NCI-H460 (cell line): ENCODE data around the gene ETV5. TPM values are rescaled to one million over a fixed set of nuclear protein-coding genes. Genes with fewer than 3 reads are reported as not detected.

Experiments
- DNase-seq: peaks from one replicate; pipeline ENCODE4 v3.0.0-alpha.2; 2016; ENCODE audit warnings: low read depth; ENCODE audit errors: extremely low read depth
- total RNA-seq: library from RNA; depleted of rRNA; stranded (reverse); fragments of >200 nt; shearing (Covaris generic); gene quantifications from 2 replicates; pipeline ENCODE4 v1.2.3, GENCODE V29; 2014

ETV5 gene
- total RNA-seq, 1 experiment from 2014 or later = 52.3 TPM

DNA sequence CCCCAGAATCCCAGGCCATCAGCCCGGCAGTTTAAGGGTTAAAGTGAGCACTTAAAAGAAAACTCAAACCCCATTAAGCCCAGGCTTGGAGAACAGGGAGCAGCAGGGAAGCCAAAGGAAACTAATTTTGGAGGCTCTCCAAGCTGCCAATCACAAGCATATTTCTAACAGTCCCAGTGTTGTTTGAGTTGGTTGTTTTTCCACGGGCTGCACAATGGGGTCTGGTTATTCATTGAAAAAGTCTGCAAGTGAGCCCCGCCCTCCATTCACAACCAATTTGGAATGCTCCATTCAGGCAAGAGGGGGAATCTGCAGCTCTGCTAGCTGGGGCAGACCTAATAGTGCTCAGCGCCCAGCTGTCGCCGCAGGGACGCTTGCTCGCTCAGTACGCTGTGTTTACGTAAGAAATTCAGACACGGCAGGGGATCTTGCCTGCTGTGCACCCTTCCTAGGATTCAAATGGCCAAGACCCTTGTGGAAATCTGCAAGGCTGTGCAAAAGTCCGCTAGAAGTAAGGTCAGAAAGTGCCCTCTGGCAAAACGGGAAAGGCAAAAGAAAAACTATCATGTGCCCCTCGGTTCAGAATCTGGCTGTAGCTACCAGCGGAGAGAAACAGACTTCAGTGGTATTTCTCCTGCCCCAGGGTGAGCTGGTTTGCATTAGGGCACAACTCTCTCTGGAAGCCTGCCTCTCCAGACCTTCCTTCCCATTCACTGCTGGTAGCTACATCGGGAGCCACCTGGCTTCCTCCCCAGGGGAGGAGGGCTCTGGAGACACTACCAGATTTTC is 11.0 kb downstream of the ETV5 start:
- peak; percentile 26 for DNase-seq

DNA sequence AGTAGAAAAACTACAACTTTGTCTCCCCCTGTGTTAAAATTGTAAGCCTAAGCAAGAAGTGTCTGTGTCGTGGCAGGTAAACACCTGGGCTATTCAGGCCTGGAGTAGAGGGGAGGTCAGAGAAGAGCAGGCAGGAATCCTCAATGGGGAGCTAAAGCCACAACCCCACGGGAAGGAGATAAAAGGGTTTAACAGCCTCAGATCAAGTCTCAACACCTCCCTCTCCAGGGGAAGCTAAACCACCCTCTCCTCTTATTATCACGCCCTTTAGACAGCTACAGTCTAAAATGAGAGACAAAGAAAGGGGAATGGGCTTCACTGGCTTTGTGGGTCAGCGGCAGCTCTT is 11.6 kb downstream of the ETV5 start:
- no peak for DNase-seq

DNA sequence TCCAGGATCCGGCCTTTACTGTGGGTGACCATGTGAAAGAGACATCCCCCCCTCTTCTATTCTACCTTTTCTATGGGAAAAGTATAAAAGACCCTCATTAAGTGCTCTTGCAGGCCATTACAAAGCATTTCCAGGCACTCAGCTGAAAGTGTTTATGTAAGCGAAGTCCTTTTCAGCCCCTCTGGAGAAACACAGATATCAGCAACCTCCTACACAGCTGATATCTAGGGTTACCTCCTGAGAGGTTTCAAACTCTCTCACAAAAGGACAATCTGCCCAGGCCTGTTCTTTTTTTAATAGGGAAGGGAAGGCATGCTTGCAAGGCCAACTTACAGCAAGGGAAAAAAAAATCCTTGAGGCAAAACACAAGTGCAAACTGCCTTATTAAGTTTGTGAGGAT is 12.6 kb downstream of the ETV5 start:
- no peak for DNase-seq

DNA sequence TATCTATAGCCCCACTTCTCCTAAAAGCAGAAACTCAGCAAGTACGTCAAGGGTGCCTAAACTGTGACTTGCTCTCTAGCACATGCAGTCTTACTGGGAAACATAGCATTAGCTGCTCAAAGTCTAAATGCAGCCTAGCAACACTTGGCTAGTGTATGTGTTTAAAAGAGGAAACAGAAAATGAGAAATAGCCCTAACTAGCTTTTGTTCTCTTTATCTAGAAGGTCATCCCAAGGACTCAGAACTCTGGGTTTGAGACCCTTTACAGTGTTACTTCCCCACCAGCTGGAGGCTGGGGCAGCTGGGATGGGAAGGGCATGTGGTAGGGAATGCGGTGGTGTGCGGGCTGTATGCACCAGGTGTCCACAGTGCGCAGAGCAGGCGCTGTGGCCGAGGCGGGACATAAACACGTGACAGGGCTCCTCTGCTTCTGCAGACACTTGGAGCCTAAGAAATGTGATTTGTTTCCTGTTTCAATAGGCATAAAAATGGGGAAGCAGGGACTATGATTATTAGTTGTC is 13.3 kb downstream of the ETV5 start:
- DNase-seq = no peak

DNA sequence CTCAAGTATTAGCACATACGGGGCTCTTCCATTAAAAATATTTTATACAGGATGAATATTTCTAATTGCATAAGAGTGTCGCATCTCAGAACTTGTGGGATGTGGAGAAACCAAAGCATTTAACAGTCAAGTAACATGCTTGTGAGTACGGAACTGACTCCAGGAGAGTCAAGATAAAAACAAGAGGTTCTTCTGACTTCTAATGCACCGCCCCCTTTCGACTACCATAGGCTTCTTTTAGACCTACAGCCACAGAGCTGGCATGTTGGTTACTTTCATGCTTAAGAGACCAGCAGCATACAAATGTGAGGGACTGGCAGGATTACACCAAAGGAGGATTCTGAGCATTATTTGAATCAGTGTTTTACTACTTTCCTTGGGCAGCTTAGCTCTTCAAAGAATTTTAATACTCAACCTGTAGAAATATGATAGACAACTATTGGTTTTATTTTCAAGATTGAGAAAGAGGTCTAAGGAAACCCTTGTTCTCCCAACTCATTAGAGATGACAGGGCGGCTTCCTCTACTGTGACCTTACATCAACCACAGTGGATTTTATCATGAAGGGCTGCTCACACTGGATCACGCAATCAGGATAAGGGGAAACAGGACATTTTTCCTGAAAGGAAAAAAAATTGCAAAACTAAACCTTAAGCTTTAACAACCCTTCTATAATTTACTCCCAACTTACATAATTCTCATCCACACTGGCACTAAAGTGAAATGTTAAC is 14.0 kb downstream of the ETV5 start:
- DNase-seq = no peak

DNA sequence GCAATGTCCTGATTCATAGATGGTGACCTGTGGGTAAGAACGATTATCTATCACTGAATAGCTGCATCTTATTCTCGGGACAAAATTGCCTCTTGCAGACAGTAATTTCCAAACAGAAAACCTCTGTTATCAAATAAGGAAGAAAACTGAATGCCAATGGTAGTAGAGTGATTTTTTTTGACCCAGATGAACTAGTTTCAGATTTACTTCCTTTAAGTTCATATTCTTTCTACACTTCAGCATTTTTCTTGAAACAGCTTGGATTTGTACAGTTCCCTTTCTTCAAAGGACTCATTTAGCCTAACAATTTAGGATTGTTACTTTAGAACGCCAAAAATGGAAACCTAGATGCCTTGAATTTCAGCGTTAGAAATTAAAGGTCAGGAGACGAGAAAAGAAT is 14.6 kb downstream of the ETV5 start:
- DNase-seq = no peak

DNA sequence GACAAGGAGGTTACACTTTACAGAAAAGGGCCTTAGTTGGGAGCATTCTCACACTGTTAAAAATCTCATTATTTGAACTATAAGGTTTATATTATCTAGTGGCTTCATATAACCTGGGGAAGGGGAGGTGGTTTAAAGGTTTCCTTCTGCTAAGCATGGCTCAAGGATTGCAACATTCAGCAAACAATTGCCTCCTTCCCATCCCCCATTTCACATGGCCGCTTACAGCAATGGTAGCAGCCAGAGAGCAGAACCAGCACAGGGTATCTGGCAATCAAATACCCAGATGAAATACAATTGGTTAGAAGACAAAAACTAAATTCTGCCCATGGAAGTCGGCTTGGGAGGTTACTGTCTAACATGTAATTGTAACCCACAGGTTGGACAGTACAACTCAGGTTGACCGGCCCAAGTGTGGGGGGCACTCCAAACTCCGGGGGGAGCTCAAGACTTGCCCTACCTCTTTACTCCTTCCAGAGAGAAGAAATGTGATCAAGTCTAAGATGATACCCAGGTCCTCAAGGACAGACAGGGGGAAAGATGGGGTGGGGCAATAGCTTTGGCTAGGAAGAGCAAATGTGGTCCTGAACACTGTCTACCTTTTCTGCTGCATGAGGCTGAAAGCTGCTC is 15.5 kb downstream of the ETV5 start:
- no peak for DNase-seq

DNA sequence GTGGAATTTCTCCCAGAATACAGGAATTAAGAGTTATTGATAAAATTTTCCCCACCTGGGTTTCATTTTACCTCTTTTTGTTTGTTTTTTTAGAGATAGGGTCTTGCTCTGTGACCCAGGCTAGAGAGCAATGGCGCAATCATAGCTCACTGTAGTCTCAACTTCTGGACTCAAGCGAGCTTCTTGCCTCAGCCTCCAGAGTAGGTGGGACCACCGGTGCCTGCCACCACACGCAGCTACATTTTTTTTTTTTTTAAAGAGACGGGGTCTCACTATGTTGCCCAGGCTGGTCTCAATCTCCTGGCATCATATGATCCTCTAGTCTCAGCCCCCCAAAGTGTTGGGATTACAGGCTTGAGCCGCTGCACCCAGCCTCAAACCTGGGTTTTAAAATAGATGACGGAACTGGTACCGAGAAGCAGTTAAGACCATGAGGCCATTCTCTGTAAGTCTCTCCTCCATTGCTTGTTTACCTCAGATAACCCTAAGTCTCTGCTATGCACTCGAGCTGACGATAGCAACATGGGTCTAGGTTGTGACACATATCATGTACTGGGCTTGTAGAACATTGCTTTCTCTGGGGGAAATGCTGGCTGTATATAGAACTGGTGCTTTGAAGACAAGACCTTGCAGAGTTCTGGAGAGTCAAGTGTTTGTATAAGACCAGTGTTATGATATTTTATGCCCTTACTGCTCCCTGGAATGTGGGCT is 16.4 kb downstream of the ETV5 start:
- no peak for DNase-seq

DNA sequence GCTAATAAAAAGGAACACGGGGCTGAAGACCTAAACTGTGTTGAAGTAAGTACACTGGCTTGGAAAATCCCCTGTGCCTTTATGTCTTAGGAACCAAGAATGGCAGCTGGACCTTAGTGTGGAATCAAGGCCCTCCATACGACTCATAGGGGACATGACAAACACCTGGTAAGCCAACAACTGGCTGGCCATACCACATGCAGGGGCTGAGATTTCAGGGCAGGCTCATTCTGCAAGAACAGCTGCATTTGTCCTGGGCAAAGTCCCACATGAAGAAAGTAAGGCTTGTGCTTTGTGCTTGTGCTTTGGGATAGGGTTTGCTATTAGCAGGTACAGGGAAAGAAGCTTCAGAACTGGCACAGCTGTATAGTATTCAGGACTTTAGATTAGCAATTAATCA is 18.0 kb downstream of the ETV5 start:
- no peak for DNase-seq

DNA sequence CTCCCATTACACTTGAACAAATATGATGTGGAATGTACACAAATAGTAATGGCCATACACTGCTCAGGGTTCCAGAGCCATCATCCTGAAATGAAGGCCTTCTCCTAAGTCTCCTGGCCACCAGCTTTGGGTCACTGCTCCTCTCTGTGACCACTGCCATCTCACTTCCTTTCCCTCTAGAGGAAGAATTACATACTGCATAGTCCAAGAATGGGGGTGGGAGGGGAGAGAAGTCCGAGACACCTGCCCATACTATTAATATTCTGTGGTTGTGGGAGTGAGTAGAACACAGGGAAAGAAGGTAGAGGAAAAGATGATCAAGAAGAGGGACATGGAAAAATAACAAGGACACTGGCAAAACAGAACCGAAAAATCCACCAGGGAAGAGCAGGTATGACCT is 20.6 kb downstream of the ETV5 start:
- no peak for DNase-seq

DNA sequence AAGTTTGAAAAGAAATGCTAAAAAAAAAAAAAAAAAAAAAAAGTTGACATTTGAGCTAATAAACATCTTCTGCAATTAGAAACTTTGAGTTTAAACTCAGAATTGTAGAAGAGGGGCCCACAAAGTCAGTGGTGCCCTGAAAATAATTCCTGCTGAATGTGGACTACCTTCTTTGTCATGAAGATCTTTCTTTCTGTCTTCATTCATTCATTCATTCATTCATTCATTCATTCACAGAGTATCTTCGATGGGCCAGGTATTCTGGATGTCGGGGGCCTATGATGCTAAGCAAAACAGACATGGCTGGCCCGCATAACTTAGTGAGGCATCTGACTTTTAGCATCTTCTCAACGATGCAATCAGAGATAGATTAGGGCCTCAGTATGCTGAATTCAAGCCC is 24.6 kb downstream of the ETV5 start:
- no peak for DNase-seq

DNA sequence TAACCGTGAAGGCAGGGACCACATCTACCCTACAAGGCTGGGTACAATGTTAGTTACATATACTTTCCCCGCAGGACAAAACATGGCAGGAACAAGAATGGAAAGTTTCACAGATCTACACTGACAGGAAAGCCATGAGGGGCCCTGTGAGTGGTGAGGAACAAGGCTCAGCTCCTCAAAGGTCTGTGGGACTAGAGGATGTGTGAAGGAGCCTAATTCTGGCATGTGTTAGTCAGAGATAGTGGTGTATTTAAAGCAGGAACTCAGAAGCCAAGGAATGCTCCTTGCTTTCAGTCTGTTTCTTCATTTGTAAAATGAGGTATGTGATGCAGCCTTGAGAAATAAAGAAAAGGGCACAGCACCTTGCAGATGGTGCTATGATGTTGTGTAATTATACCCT is 25.1 kb downstream of the ETV5 start:
- DNase-seq = no peak

DNA sequence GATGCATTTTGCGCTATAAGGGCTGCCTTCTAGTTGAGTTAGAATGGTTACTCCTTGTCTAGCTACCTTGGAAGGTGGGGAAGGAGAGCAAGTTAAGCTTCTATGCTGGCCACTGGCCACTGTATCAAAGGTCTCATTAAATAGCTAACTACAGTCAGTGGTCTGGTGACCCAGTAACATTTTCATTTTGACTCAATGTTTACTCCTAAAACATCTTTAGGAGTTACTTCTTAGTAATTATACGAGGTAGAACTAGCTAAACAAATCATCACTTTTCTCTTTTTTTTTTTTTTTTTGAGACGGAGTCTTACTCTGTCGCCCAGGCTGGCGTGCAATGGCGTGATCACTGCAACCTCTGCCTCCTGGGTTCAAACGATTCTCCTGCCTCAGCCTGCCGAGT is 26.7 kb downstream of the ETV5 start:
- DNase-seq = no peak

DNA sequence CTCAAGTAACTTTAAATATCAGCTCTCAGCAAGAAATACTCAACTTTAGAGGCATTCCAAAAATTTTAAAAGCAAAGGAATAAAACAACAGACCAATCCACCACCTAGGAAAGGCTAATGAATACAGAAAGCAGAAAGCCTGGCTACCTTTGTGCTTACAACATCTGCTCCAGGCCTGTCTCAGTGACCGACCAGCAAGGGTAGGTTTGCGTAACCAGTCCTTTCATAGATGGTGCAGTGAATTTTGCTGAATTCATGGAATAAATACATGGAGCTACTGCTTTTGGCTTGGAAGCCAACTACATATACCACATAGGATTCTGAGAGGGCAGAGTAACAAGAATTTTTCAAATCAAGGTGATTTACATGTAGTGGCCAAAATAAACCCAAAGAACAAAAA is 27.2 kb downstream of the ETV5 start:
- DNase-seq = no peak

DNA sequence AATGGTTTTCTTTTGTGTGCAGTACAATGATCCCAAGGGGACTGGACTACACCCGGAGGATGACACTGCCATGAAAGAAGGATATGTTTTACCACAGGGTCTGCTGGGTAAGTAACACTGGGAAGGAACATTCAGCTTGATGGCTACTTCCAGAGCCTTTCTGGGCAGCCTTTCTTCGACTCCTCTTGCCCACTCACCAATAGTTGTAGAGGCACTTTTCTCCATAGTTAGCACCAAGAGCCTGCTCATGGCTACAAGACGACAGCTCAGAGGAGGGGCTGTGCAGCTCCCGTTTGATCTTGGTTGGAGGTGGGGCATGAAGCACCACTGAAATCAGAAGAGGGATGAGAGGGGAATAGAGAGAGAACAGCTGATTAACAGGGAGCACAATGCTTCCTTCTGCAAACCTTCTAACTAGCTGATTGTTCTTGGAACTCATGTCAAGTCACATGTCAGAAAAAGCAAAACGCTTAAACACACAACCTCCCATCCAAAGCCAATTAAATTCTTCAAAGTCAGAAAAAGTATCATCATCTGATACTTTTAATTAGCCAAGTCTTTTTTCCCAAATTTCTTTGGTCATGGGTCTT is 27.9 kb downstream of the ETV5 start:
- DNase-seq = no peak

DNA sequence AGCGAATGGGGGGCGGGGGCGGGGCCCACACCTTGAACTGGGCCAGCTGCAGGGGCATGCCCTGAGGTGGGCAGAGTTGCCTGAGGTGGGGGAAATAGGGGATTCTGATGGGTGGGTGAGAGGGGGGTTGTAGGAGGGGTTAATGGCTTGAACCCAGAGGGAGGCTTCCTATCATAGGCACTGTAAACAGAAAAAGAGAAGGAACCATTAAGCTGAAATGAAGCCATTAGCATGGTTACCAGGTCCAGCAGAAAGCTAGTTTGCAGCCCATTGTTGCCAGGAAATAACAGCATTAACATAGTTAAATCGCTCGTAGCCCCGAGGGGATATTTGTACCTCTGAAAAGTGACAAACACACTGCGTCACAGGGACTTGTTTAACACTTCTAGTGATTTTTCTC is 29.0 kb downstream of the ETV5 start:
- no peak for DNase-seq

DNA sequence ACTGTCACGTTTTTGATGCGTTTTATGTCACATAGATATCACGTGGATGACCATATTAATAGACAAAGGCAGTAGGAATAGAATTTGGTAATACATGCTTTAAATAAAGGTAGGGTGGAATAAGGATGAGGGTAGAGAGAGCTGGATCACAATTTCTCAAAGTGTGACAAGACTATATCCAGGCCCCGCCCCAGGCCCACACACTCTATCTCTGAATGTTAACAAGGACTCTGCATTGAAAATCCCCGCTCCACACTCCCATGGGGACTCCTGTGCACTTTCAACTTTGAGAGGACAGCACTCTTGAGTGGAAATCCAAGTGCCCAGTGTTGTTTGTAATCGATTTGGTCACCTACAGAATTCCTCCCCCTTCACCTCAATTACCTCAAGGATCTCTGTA is 31.4 kb downstream of the ETV5 start:
- DNase-seq = no peak

DNA sequence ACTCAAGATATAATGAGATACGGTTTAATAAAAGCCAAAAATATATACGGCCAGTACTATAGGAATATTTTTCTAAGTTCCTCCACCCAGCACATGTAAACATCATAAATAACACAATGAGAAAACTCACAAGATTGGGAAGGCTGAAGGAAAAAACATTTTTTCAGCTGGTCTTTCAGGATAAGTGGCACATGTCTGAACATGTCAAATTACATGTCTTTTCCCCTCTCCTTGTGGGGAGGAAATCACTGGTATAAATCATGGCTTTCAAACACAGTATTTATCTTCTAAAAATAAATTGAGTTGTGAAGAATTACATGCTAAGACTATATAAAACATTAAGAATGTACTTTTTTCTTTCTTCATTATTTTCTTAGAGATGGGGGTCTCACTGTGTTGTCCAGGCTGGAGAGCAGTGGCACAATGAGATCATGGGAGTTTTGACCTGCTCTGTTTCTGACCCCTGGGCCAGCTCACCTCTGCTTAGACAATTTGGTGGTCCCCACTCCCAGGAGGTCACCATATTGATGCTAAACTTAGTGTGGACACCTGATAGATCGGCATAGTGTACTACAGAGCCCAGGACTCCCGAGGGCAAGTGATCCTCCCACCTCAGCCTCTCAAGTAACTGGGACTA is 32.8 kb downstream of the ETV5 start:
- DNase-seq = no peak

DNA sequence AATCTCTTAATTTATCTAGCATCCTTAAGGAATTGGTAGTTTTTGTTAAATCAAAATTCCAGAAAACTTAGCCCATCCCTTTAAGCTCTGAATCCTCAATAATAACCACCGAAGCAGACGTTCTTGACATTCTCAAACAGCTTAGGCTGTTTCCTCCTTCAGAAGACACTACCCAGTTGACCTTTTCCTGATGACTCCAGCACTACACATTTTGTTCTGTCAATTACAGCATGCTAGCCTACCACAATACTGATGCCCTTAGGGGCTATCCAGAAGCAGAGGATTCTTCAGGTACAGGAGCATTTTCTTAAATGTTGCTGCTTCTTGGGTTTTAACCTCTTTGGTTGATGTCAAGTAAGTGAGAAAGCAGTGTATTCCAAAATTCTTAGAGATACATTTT is 33.4 kb downstream of the ETV5 start:
- no peak for DNase-seq

DNA sequence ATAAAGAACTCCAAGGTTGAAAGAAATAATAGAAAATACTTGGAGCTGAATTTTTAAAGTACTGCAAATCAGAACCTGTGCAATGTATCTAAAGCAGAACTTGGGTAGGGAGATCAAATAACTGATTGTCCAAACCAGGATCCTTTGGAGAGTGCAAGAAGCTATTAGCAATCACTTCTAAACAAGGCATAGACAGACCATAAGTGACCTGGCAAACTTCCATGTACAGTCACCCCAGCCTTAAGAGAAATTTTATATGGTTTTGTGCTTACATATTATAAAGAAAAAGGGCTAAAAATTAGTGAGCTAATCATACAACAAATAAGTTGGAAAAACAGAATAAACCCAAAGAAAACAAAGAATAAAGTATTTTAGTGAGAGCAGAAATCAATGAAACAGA is 35.2 kb downstream of the ETV5 start:
- no peak for DNase-seq
